NCI-H1694 (cell line): ENCODE results near the gene DHRS2.
"Not testable (repeated sequence)": the region's sequence is repeated elsewhere in the genome, so short reads cannot be mapped to it uniquely, and the experiment has no call there.

Experiments used
- DNase-seq: peaks from one replicate; lab custom pipeline; 2025; lab: John Stamatoyannopoulos, UW

DHRS2 gene

GRCh38 chr14:23636317-23637211 is at the start of gene DHRS2:
Gene DHRS2 (plus strand): TSS chr14:23636364. CDS start chr14:23638865, 2,501 bp downstream.
- no peak for DNase-seq

GRCh38 chr14:23588884-23589598 is 47.1 kb upstream of the DHRS2 start:
- DNase-seq: peak; percentile 90

GRCh38 chr14:23589606-23590005 is 46.6 kb upstream of the DHRS2 start:
- DNase-seq: no peak

- no peak for DNase-seq
These were observed 46.0 kb upstream of the DHRS2 start for GRCh38 chr14:23590198-23590597.

- not testable (repeated sequence) for DNase-seq
These were observed 42.0 kb upstream of the DHRS2 start for GRCh38 chr14:23594191-23594590.

- DNase-seq: no peak
These were observed 35.8 kb upstream of the DHRS2 start for GRCh38 chr14:23600322-23600707.

- no peak for DNase-seq
These were observed 35.4 kb upstream of the DHRS2 start for GRCh38 chr14:23600806-23601205.

- DNase-seq: no peak
These were observed 34.7 kb upstream of the DHRS2 start for GRCh38 chr14:23601424-23601823.

GRCh38 chr14:23601845-23602180 is 34.4 kb upstream of the DHRS2 start:
- DNase-seq: no peak

GRCh38 chr14:23602181-23603095 is 33.7 kb upstream of the DHRS2 start:
- DNase-seq: no peak

GRCh38 chr14:23603103-23603502 is 33.1 kb upstream of the DHRS2 start:
- no peak for DNase-seq

- no peak for DNase-seq
These were observed 32.0 kb upstream of the DHRS2 start for GRCh38 chr14:23604148-23604547.

- no peak for DNase-seq
These were observed 31.4 kb upstream of the DHRS2 start for GRCh38 chr14:23604675-23605170.

- DNase-seq: no peak
These were observed 30.1 kb upstream of the DHRS2 start for GRCh38 chr14:23605931-23606585.

- DNase-seq: no peak
These were observed 27.7 kb upstream of the DHRS2 start for GRCh38 chr14:23608454-23608853.

GRCh38 chr14:23609001-23609400 is 27.2 kb upstream of the DHRS2 start:
- DNase-seq: no peak

GRCh38 chr14:23609411-23610089 is 26.6 kb upstream of the DHRS2 start:
- not testable (repeated sequence) for DNase-seq

- no peak for DNase-seq
These were observed 25.9 kb upstream of the DHRS2 start for GRCh38 chr14:23610090-23610814.

- DNase-seq: no peak
These were observed 25.3 kb upstream of the DHRS2 start for GRCh38 chr14:23610815-23611289.

- DNase-seq: no peak
These were observed 23.8 kb upstream of the DHRS2 start for GRCh38 chr14:23612354-23612732.
